Myocyte (in vitro differentiated cells): Measurements from ENCODE around the gene SPTBN2. TPM values are rescaled to one million over a fixed set of nuclear protein-coding genes. Genes with fewer than 3 reads are reported as not detected.

Experiments
- DNase-seq: peaks from one replicate; pipeline ENCODE4 v3.0.0-alpha.2; 2012; ENCODE audit warnings: low read depth
- polyA plus RNA-seq: library from polyadenylated mRNA; unstranded; fragments of >200 nt; gene quantifications from one replicate; pipeline ENCODE4 v1.2.1, GENCODE V29; 2012; ENCODE audit warnings: missing spikeins
- total RNA-seq: library from RNA; depleted of rRNA; stranded (reverse); fragments of >200 nt; gene quantifications from 2 replicates; pipeline ENCODE4 v1.2.3, GENCODE V29; 2014

The SPTBN2 gene
- total RNA-seq = 0.78 and 1.1 TPM in 2 replicates
- polyA plus RNA-seq = 3.5 TPM

GRCh38 chr11:66728693-66729385 is at the start of gene SPTBN2:
Gene SPTBN2, minus strand, starts transcription at chr11:66729216. Its CDS starts 7,976 bp downstream, at chr11:66721240.
- no peak for DNase-seq

DNA sequence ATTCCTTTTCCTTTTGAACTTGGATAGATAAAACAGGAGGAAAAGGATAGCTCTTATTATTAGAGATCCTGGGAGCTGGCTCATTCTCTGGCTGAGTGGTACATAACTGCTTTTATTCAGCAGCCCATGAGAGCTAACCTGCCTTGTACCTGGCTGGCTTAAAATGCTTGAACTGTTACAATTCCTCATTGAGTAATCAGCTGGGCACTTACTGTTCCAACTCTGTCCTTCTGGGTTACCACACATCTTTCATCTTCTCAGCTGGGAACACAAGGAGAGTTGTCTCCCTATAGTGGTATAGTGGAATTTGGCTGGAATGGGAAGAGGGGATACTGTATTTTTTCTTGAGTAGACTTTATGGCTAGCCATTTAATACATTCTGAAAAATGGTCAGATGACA is 39.8 kb upstream of the SPTBN2 start:
- no peak for DNase-seq

DNA sequence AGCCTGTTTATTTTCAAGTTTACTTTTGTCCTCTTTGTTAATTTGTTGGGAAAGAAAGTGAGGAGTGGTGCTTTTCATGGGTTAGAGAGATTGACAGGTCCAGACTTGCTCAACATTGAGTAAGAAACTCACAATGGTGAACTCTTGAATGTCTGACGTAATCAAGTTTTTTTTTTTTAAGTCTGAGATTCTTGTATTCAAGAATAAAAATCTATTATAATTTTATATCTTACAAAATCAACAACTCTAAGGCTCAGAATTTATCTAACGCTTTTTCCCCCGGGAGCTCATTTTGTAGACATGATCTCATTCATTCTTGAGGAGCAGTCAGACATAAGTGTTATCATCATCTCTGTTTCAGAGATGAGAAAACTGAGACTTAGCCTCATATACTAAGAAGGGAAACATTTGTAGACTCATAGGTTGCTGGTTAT is 39.1 kb upstream of the SPTBN2 start:
- DNase-seq = peak; percentile 2

- DNase-seq = peak; percentile 1
These were observed 38.6 kb upstream of the SPTBN2 start for GRCh38 chr11:66767666-66768065.

GRCh38 chr11:66766681-66767080 is 37.7 kb upstream of the SPTBN2 start:
- DNase-seq = no peak

GRCh38 chr11:66762088-66762487 is 33.1 kb upstream of the SPTBN2 start:
- no peak for DNase-seq

DNA sequence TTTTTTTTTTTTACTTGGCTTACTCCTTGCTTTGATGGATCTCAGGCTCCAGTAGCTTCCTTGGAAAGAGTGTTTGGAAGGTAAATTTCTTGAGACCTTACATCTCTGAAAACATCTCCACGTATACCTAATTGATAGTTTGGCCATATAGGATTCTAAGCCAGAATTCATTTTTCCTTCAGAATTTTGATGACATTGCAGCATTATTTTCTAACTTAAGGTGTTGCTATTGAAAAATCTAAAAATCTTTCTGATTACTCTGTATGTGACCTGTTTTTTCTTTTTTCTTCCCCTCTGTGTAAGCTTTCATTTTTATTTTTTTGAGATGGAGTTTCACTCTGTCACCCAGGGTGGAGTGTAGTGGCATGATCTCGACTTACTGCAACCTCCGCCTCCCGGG is 23.1 kb upstream of the SPTBN2 start:
- DNase-seq = no peak

GRCh38 chr11:66749091-66749490 is 20.1 kb upstream of the SPTBN2 start:
- no peak for DNase-seq

DNA sequence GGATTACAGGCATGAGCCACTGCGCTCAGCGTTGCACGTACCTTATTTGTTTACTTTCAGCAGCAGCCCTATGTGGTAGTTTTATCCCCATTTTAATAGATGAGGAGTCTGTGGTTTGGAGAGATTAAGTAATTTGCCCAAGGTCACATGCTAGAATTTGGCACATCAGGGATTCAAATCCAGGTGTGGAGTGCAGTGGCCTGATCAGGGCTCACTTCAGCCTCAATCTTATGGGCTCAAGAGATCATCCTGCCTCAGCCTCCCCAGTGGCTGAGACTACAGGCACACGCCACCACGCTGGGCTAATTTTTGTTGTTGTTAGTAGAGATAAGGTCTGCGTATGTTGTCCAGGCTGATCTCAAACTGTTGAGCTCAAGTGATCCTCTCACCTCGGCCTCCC is 18.5 kb upstream of the SPTBN2 start:
- no peak for DNase-seq

- DNase-seq = no peak
These were observed 16.6 kb upstream of the SPTBN2 start for GRCh38 chr11:66745356-66746235.

DNA sequence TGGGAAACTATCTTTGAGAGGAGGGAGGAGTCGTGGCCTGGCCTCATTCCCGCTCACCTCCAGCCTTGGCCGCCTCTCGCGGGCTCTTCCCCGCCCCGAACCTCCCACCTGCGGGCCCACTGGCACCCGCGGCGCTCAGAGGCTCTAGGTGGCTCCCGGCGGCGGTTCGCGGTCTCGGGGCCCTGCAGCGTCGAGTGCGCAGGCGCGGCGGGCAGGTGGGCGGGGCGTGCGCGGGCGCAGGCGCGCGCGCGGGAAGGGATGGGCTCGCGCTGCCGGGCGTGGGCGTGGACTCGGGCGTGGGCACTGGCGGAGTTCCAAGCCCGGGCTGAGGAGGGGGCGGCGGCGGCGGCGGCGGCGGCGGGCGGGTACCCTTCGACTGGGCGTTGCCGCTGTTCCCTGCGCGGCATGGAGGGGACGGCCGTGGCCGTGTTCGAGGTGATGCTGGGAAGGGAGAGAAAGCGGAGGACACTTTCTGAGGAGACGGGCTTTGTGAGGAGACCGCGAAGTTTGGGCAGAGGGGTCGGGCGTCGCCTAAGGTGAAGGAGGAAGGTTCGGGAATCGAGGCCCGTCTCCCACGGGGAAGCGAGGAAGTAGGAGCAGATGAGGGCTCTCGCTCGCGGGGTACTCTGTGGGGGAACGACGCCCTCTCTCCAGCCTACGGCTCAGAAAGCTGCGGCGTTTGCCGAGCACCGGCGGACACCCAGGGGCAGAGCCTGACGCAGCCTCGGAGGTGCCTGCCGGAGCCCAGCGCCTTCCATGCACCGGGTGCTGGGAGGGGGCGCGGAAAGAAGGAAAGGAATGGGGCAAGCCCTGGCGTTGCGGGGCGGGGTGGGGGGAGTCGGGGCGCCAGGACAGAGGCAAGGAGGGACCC is 15.7 kb upstream of the SPTBN2 start:
- peak; percentile 81 for DNase-seq

- DNase-seq = no peak
These were observed 14.4 kb upstream of the SPTBN2 start for GRCh38 chr11:66743271-66743968.

DNA sequence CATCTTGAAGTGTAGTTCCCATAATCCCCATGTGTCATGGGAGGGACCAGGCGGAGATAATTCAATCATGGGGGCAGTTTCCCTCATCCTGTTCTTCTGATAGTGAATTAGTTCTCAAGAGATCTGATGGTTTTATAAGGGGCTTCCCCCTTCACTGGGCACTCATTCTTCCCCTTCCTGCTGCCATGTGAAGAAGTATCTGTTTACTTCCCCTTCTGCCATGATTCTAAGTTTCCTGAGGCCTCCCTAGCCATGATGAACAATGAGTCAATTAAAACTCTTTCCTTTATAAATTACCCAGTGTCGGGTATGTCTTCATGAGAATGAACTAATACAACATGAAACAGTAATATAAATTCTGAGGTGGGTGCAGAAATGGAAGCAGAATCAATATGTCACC is 12.1 kb upstream of the SPTBN2 start:
- no peak for DNase-seq

GRCh38 chr11:66739983-66740382 is 11.0 kb upstream of the SPTBN2 start:
- no peak for DNase-seq

GRCh38 chr11:66734215-66734614 is 5.2 kb upstream of the SPTBN2 start:
- DNase-seq = no peak

DNA sequence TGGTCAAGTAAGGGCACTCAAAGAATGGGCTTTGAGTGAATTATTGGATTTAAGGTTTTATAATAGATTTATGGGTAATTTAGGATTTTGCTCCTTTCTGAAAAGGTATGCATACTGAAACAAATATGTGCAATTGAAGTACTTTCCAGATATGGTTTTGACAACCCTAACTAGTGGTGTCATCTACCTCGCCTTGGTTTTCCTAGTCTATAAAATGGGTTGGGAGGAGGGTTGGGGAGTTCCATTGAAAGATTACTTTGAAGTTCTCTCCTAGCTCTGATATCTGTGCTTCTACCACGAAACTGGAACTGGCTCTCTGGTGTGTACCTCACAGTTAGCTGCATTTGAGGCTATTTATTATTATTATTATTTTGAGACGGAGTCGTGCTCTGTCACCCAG is 431 bp upstream of the SPTBN2 start:
- no peak for DNase-seq

DNA sequence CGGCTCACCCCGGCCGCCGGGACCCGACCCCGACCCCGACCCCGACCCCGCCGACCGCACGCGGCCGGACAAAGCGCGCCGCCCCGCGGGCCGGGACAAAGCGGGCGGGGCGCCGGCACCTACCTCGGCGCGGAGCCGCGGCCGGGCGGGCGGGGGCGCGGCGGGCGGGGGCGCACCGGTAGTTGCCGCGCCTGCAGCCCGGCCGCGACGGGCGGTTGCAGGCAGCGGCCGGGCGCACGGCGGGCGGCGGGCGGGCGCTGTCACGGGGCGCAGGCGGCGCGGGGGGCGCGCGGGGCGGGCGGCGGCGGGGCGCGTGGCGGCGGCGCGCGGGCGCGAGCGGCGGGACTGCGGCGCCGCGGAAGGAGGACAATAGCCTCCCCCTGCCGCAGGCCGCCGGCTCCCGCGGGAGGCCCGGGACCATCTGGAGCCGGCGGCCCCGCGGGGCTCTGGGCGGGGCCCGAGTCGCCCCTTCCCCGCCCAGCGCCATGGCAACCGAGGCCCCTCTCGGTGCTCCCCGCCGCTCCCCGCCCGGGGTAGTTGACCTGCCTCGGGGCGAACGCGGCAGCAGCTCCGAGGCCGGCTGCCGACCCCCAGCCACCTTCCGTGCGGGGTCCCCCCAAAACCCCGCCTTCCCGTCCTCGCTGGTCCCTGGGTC is 851 bp downstream of the SPTBN2 start:
- no peak for DNase-seq

- DNase-seq = peak; percentile 28
These were observed 1.6 kb downstream of the SPTBN2 start for GRCh38 chr11:66727282-66728037.

GRCh38 chr11:66725647-66726046 is 3.4 kb downstream of the SPTBN2 start:
- DNase-seq = no peak

- DNase-seq = no peak
These were observed 3.9 kb downstream of the SPTBN2 start for GRCh38 chr11:66725114-66725513.
